T-helper 1 cell treated with Interleukin-12 subunit alpha and Interleukin-12 subunit beta and Interleukin-4 antibody, amounts not matched to agents 30 ng/mL and 1 ng/mL, for 36 hours (primary cell): Measurements from ENCODE around the gene ARHGEF26. TPM values are rescaled to one million over a fixed set of nuclear protein-coding genes. Genes with fewer than 3 reads are reported as not detected.

ENCODE experiments used
- intact Hi-C: fragments of 100-400 bp; cut with micrococcal nuclease; formaldehyde crosslinking; loops from one replicate; pipeline ENCODE4 v1.15.1; 2024
- total RNA-seq: library from RNA; stranded (reverse); gene quantifications from 2 replicates; pipeline ENCODE4 v1.2.3, GENCODE V29; 2022

Gene ARHGEF26
- total RNA-seq, 1 donor from 2014 or later: 0.07 TPM

- intact Hi-C loops: no loop called here
Measured at GRCh38 chr3:154243353-154243752, 122.2 kb downstream of the ARHGEF26 start.

DNA sequence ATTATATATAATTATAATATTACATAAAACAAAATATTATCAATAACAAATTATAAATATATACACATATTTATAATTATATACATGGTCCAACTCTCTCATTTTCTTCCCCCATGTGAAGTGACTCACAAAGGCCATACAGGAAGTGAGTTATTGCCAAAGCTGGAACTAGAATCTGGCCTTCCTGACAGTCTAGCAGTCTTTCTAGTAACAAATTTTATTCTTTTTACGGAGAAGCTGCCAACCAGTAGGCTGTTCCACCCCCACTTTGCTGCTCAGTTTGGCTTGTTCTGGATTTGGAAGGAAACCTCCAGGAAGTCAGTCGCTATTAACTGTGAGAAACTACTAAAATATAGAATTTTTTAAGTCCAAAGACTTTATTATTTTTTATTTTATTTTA is 123.5 kb downstream of the ARHGEF26 start:
- intact Hi-C loops: no loop called here

- intact Hi-C loops: no loop called here
Measured at GRCh38 chr3:154247806-154248415, 126.7 kb downstream of the ARHGEF26 start.

DNA sequence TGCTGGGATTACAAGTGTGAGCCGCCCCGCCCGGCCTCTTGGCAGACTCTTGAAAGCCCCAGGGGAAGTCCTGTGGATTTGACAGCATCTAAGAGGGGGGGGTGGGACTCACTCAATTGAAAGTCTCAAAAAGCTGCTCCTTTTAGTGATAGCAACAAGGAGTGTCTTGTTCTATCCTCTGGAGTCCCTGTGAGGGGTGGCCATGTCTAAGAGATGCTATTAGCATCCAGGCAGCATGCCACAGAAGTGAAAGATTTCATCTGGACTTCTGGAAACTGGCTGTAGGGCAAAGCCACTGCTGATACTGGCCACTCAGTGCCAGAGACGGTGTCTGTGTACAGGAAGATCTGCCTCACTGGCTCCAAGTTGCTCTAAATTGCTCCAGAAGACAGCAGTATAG is 129.1 kb downstream of the ARHGEF26 start:
- intact Hi-C loops: loop anchor here (5.0 kb wide), 2 partner anchors 1088 to 1208 kb away; partner anchors contain the start of gene RAP2B

DNA sequence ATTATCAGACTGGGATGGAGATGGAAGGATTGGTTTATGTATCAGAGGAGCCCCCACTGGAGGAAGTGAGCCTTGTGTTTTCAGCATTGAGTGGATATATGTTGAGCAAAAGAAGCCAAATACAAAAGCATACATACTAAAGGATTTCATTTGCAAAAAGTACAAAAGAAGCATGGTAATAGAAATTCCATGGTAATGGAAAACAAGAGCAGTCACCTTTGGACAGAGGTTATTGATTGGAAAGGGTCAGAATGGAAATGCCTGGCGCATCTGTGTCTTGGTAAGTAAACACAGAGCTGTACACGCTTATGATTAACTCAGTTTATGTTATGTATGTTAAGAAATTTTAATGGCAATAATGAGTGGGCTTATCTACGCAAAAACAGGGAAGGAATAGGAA is 130.4 kb downstream of the ARHGEF26 start:
- intact Hi-C loops: loop anchor here (2.0 to 5.0 kb wide), 3 partner anchors 255 to 1209 kb away; partner anchors contain the start of gene RAP2B

GRCh38 chr3:154252759-154253638 is 131.8 kb downstream of the ARHGEF26 start:
- intact Hi-C loops: loop anchor here (1.0 to 5.0 kb wide), 7 partner anchors 132 to 1227 kb away; partner anchors contain the start of genes ARHGEF26 and RAP2B

- intact Hi-C loops: loop anchor here (5.0 kb wide), 2 partner anchors 1092 to 1212 kb away; partner anchors contain the start of gene RAP2B
Measured at GRCh38 chr3:154254527-154254926, 133.3 kb downstream of the ARHGEF26 start.

DNA sequence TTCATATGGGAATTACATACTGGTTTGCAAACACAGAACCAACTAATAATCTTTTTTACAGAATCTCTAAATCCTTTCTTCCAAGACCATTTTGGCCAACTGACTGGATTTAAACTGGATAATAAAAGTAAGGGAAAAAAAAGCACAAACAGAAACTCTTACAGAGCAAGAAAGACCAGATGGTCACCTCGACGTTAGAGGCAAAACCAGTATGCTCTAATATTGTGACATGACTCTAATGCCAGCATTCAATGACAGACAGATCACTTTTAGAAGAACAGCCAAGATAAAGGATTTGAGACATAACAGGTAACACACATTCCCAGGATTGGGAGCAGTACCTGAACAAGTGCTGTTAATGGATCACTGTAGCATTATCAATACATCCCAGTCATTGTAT is 152.2 kb downstream of the ARHGEF26 start:
- intact Hi-C loops: no loop called here

- intact Hi-C loops: no loop called here
Measured at GRCh38 chr3:154274348-154274747, 153.2 kb downstream of the ARHGEF26 start.

- intact Hi-C loops: no loop called here
Measured at GRCh38 chr3:154275292-154275691, 154.1 kb downstream of the ARHGEF26 start.

- intact Hi-C loops: loop anchor here (2.0 kb wide), 1 partner anchor 47 kb away; no protein-coding TSS in a partner anchor
Measured at GRCh38 chr3:154275965-154276364, 154.8 kb downstream of the ARHGEF26 start.

GRCh38 chr3:154280161-154280560 is 159.0 kb downstream of the ARHGEF26 start:
- intact Hi-C loops: no loop called here

DNA sequence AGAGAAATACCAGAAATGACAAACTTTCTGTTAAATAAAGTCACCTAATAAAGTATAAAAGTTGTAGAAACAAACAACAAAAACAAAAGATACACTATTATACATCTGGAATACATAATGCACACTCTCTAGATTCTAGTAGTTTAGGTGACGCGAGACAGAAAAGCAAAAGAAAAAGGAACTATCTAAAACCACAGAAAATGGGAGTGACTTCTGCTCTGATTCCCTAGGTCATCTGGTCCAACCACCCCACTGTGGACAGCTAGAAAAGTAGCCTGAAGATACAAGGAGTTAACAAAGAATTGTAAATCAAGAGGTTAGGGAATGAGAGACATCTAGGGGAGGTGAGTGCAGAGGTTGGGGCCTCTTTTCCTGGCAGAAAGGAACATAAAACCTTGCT is 164.0 kb downstream of the ARHGEF26 start:
- intact Hi-C loops: no loop called here

GRCh38 chr3:154290187-154290586 is 169.0 kb downstream of the ARHGEF26 start:
- intact Hi-C loops: no loop called here

GRCh38 chr3:154294016-154294415 is 172.8 kb downstream of the ARHGEF26 start:
- intact Hi-C loops: no loop called here

GRCh38 chr3:154301561-154301960 is 180.4 kb downstream of the ARHGEF26 start:
- intact Hi-C loops: no loop called here

DNA sequence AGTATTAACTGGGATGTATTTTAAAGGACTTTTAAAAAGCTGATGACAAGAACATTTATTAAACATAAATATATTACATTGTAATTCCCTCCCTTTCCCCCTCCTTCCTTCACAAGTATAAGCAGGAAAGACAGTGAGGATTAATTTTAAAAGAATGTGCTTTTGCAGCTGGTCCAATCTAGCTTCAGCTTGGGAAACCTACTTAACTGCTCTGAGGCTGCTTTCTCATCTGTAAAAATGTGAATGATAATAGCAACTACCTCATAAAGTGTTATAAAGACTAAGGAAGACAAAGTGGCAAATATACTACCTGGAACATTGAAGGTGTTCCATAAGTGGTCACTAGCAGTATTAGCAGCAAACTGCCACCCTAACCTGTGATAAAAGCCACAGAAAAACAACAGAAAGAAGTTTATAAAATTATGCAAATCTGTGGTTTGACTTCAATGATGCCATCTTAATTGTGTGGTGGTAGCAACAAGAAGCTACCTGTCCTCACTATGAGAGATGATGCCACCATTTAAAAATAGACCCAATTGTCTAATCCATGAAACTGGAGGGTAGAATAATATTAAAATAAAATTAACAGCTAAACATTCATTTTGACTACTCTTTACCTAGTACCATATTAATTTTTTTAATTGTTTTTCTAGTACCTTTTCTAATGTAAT is 183.1 kb downstream of the ARHGEF26 start:
- intact Hi-C loops: no loop called here

DNA sequence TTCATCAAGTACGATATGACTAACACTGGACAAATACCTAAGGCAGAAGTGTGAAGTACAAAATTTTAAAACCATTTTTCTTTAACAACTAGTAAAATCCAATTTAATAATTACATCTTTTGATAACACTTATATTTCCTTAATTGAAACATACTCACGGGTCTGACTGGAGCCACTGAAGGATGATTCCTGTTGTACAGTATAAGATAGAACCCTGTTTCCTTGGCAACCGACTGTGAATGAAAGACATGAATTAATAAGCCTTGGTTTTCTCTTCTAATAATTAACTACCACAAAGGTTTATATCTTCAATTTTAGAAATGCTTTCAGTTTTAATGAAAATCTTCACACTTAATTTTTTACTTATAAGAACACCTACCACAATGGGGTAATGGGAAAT is 183.7 kb downstream of the ARHGEF26 start:
- intact Hi-C loops: no loop called here

GRCh38 chr3:154307363-154307762 is 186.2 kb downstream of the ARHGEF26 start:
- intact Hi-C loops: no loop called here
